Measurements from ENCODE around the gene USP17L19. TPM values are rescaled to one million over a fixed set of nuclear protein-coding genes. Genes with fewer than 3 reads are reported as not detected.
"Not testable (repeated sequence)": the region's sequence is repeated elsewhere in the genome, so short reads cannot be mapped to it uniquely, and the experiment has no call there.

Gene USP17L19, protein sequence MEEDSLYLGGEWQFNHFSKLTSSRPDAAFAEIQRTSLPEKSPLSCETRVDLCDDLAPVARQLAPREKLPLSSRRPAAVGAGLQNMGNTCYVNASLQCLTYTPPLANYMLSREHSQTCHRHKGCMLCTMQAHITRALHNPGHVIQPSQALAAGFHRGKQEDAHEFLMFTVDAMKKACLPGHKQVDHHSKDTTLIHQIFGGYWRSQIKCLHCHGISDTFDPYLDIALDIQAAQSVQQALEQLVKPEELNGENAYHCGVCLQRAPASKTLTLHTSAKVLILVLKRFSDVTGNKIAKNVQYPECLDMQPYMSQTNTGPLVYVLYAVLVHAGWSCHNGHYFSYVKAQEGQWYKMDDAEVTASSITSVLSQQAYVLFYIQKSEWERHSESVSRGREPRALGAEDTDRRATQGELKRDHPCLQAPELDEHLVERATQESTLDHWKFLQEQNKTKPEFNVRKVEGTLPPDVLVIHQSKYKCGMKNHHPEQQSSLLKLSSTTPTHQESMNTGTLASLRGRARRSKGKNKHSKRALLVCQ
- not detected in 2 replicates for total RNA-seq
- long read RNA-seq = 0 reads

DNA sequence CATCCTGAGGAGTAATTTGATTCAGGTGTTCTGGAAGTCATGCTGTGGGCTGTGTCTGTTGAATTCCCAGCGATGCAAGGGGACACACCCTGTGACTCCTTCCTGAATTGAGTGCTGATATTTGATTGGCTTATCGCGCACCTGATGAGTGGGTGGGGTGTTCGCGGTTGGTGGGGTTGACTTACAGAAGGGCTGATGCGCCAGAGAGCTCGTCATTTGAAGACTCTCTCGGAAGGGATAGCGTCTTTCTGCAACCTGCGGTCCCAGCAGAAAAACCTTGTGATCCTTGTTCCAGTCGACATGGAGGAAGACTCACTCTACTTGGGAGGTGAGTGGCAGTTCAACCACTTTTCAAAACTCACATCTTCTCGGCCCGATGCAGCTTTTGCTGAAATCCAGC, at the start of gene USP17L19:
USP17L19 (plus strand) TSS at position 301 of the 400 bp plus-strand sequence; CDS start at position 301, 0 bp downstream.
- not testable (repeated sequence) for H3K4me3 Mint-ChIP-seq (ENCODE audit: unreplicated experiment); H3K27ac Mint-ChIP-seq (ENCODE audit: unreplicated experiment); DNase-seq (ENCODE audit: extremely low spot score, unreplicated experiment); H3K36me3 Mint-ChIP-seq (ENCODE audit: unreplicated experiment); H3K27me3 Mint-ChIP-seq (ENCODE audit: unreplicated experiment); H3K9me3 Mint-ChIP-seq (ENCODE audit: unreplicated experiment); H3K4me1 Mint-ChIP-seq (ENCODE audit: unreplicated experiment)

DNA sequence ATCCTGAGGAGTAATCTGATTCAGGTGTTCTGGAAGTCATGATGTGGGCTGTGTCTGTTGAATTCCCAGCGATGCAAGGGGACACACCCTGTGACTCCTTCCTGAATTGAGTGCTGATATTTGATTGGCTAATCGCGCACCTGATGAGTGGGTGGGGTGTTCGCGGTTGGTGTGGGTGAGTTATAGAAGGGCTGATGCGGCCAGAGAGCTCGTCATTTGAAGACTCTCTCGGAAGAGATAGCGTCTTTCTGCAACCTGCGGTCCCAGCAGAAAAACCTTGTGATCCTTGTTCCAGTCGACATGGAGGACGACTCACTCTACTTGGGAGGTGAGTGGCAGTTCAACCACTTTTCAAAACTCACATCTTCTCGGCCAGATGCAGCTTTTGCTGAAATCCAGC, 42.8 kb upstream of the USP17L19 start, which contains the start of gene USP17L10:
USP17L10 (plus strand) TSS at position 301 of the 400 bp plus-strand sequence; CDS start at position 301, 0 bp downstream.
- not testable (repeated sequence) for H3K36me3 Mint-ChIP-seq (ENCODE audit: unreplicated experiment); H3K9me3 Mint-ChIP-seq (ENCODE audit: unreplicated experiment); H3K4me3 Mint-ChIP-seq (ENCODE audit: unreplicated experiment); H3K4me1 Mint-ChIP-seq (ENCODE audit: unreplicated experiment); H3K27ac Mint-ChIP-seq (ENCODE audit: unreplicated experiment); H3K27me3 Mint-ChIP-seq (ENCODE audit: unreplicated experiment); DNase-seq (ENCODE audit: extremely low spot score, unreplicated experiment)

- not testable (repeated sequence) for H3K4me3 Mint-ChIP-seq (ENCODE audit: unreplicated experiment); H3K4me1 Mint-ChIP-seq (ENCODE audit: unreplicated experiment); H3K27ac Mint-ChIP-seq (ENCODE audit: unreplicated experiment); H3K9me3 Mint-ChIP-seq (ENCODE audit: unreplicated experiment); H3K36me3 Mint-ChIP-seq (ENCODE audit: unreplicated experiment); H3K27me3 Mint-ChIP-seq (ENCODE audit: unreplicated experiment)
- peak; percentile 2 for DNase-seq (ENCODE audit: extremely low spot score, unreplicated experiment)
Measured at GRCh38 chr4:9214701-9215100, 38.5 kb upstream of the USP17L19 start.

DNA sequence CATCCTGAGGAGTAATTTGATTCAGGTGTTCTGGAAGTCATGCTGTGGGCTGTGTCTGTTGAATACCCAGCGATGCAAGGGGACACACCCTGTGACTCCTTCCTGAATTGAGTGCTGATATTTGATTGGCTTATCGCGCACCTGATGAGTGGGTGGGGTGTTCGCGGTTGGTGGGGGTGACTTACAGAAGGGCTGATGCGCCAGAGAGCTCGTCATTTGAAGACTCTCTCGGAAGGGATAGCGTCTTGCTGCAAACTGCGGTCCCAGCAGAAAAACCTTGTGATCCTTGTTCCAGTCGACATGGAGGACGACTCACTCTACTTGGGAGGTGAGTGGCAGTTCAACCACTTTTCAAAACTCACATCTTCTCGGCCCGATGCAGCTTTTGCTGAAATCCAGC, 38.1 kb upstream of the USP17L19 start, which contains the start of gene USP17L11:
USP17L11 (plus strand) TSS at position 301 of the 400 bp plus-strand sequence; CDS start at position 301, 0 bp downstream.
- H3K4me1 Mint-ChIP-seq (ENCODE audit: unreplicated experiment); H3K27ac Mint-ChIP-seq (ENCODE audit: unreplicated experiment): not testable (repeated sequence)

DNA sequence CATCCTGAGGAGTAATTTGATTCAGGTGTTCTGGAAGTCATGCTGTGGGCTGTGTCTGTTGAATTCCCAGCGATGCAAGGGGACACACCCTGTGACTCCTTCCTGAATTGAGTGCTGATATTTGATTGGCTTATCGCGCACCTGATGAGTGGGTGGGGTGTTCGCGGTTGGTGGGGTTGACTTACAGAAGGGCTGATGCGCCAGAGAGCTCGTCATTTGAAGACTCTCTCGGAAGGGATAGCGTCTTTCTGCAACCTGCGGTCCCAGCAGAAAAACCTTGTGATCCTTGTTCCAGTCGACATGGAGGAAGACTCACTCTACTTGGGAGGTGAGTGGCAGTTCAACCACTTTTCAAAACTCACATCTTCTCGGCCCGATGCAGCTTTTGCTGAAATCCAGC, 33.3 kb upstream of the USP17L19 start, which contains the start of gene USP17L12:
USP17L12 (plus strand) TSS at position 301 of the 400 bp plus-strand sequence; CDS start at position 301, 0 bp downstream.
- H3K27ac Mint-ChIP-seq (ENCODE audit: unreplicated experiment); H3K4me1 Mint-ChIP-seq (ENCODE audit: unreplicated experiment); H3K9me3 Mint-ChIP-seq (ENCODE audit: unreplicated experiment); H3K4me3 Mint-ChIP-seq (ENCODE audit: unreplicated experiment); H3K27me3 Mint-ChIP-seq (ENCODE audit: unreplicated experiment); H3K36me3 Mint-ChIP-seq (ENCODE audit: unreplicated experiment); DNase-seq (ENCODE audit: extremely low spot score, unreplicated experiment): not testable (repeated sequence)

More for the DNA sequence above, 38.1 kb upstream of the USP17L19 start, which contains the start of gene USP17L11:
- not testable (repeated sequence) for DNase-seq (ENCODE audit: extremely low spot score, unreplicated experiment); H3K4me3 Mint-ChIP-seq (ENCODE audit: unreplicated experiment); H3K36me3 Mint-ChIP-seq (ENCODE audit: unreplicated experiment); H3K27me3 Mint-ChIP-seq (ENCODE audit: unreplicated experiment); H3K9me3 Mint-ChIP-seq (ENCODE audit: unreplicated experiment)

GRCh38 chr4:9224596-9224995, 28.6 kb upstream of the USP17L19 start, which contains the start of gene USP17L13:
Gene USP17L13, plus strand, starts transcription at chr4:9224896. Its CDS starts 0 bp downstream, at chr4:9224896.
- H3K27me3 Mint-ChIP-seq (ENCODE audit: unreplicated experiment); H3K4me1 Mint-ChIP-seq (ENCODE audit: unreplicated experiment); H3K27ac Mint-ChIP-seq (ENCODE audit: unreplicated experiment); H3K4me3 Mint-ChIP-seq (ENCODE audit: unreplicated experiment); H3K36me3 Mint-ChIP-seq (ENCODE audit: unreplicated experiment); DNase-seq (ENCODE audit: extremely low spot score, unreplicated experiment); H3K9me3 Mint-ChIP-seq (ENCODE audit: unreplicated experiment): not testable (repeated sequence)

DNA sequence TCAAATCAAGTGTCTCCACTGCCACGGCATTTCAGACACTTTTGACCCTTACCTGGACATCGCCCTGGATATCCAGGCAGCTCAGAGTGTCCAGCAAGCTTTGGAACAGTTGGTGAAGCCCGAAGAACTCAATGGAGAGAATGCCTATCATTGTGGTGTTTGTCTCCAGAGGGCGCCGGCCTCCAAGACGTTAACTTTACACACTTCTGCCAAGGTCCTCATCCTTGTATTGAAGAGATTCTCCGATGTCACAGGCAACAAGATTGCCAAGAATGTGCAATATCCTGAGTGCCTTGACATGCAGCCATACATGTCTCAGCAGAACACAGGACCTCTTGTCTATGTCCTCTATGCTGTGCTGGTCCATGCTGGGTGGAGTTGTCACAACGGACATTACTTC, 22.9 kb upstream of the USP17L19 start:
- not testable (repeated sequence) for H3K27ac Mint-ChIP-seq (ENCODE audit: unreplicated experiment)

GRCh38 chr4:9234085-9234484, 19.1 kb upstream of the USP17L19 start, which contains the start of gene USP17L15:
Gene USP17L15, plus strand, starts transcription at chr4:9234385. Its CDS starts 0 bp downstream, at chr4:9234385.
- DNase-seq (ENCODE audit: extremely low spot score, unreplicated experiment); H3K27ac Mint-ChIP-seq (ENCODE audit: unreplicated experiment); H3K9me3 Mint-ChIP-seq (ENCODE audit: unreplicated experiment); H3K27me3 Mint-ChIP-seq (ENCODE audit: unreplicated experiment); H3K4me3 Mint-ChIP-seq (ENCODE audit: unreplicated experiment); H3K36me3 Mint-ChIP-seq (ENCODE audit: unreplicated experiment); H3K4me1 Mint-ChIP-seq (ENCODE audit: unreplicated experiment): not testable (repeated sequence)

More for the DNA sequence above, 22.9 kb upstream of the USP17L19 start:
- H3K9me3 Mint-ChIP-seq (ENCODE audit: unreplicated experiment); H3K27me3 Mint-ChIP-seq (ENCODE audit: unreplicated experiment); H3K36me3 Mint-ChIP-seq (ENCODE audit: unreplicated experiment); H3K4me3 Mint-ChIP-seq (ENCODE audit: unreplicated experiment); H3K4me1 Mint-ChIP-seq (ENCODE audit: unreplicated experiment): not testable (repeated sequence)
- peak; percentile 70 for DNase-seq (ENCODE audit: extremely low spot score, unreplicated experiment)

- H3K4me3 Mint-ChIP-seq (ENCODE audit: unreplicated experiment); H3K27me3 Mint-ChIP-seq (ENCODE audit: unreplicated experiment); H3K4me1 Mint-ChIP-seq (ENCODE audit: unreplicated experiment); H3K36me3 Mint-ChIP-seq (ENCODE audit: unreplicated experiment); H3K27ac Mint-ChIP-seq (ENCODE audit: unreplicated experiment); H3K9me3 Mint-ChIP-seq (ENCODE audit: unreplicated experiment): not testable (repeated sequence)
- DNase-seq (ENCODE audit: extremely low spot score, unreplicated experiment) = peak; percentile 25
Measured at GRCh38 chr4:9238461-9238860, 14.7 kb upstream of the USP17L19 start.

- DNase-seq (ENCODE audit: extremely low spot score, unreplicated experiment); H3K27me3 Mint-ChIP-seq (ENCODE audit: unreplicated experiment); H3K36me3 Mint-ChIP-seq (ENCODE audit: unreplicated experiment); H3K9me3 Mint-ChIP-seq (ENCODE audit: unreplicated experiment); H3K4me1 Mint-ChIP-seq (ENCODE audit: unreplicated experiment); H3K27ac Mint-ChIP-seq (ENCODE audit: unreplicated experiment); H3K4me3 Mint-ChIP-seq (ENCODE audit: unreplicated experiment): not testable (repeated sequence)
Measured at GRCh38 chr4:9243579-9243978, 9.6 kb upstream of the USP17L19 start, which contains the start of gene USP17L17. Gene USP17L17, plus strand, starts transcription at chr4:9243879. Its CDS starts 0 bp downstream, at chr4:9243879.

GRCh38 chr4:9247953-9248680, 5.1 kb upstream of the USP17L19 start, which contains the start of gene USP17L18:
Gene USP17L18, plus strand, starts transcription at chr4:9248630. Its CDS starts 0 bp downstream, at chr4:9248630.
- not testable (repeated sequence) for H3K27ac Mint-ChIP-seq (ENCODE audit: unreplicated experiment)

More at GRCh38 chr4:9247953-9248680, 5.1 kb upstream of the USP17L19 start, which contains the start of gene USP17L18:
- not testable (repeated sequence) for H3K9me3 Mint-ChIP-seq (ENCODE audit: unreplicated experiment); H3K4me1 Mint-ChIP-seq (ENCODE audit: unreplicated experiment); H3K27me3 Mint-ChIP-seq (ENCODE audit: unreplicated experiment); H3K36me3 Mint-ChIP-seq (ENCODE audit: unreplicated experiment); H3K4me3 Mint-ChIP-seq (ENCODE audit: unreplicated experiment)
- peak; percentile 83 for DNase-seq (ENCODE audit: extremely low spot score, unreplicated experiment)
